Natural killer cell treated with Interleukin-12 subunit alpha and Interleukin-12 subunit beta and Interleukin-15 and Interleukin-18, amount 100 ng/mL, for 72 hours (primary cell): ENCODE measurements around the gene TRIM52. TPM values are rescaled to one million over a fixed set of nuclear protein-coding genes. Genes with fewer than 3 reads are reported as not detected.
A peak's percentile ranks its signal among the peaks of the same experiment; 100 is the strongest.
"Not testable (repeated sequence)": the region's sequence is repeated elsewhere in the genome, so short reads cannot be mapped to it uniquely, and the experiment has no call there.

Source experiments
- ATAC-seq, 2 donors: fragments of 150-1000 bp; cut with Tn5 transposase in 1 of 2; sonication (Bioruptor Pico), chemical (Tn5 transposase) in 1 of 2; 2 replicates each; pipeline ENCODE4 v1.10.0; 2021
- DNase-seq: peaks from one replicate; pipeline ENCODE4 v3.0.0; 2022; ENCODE audit warnings: low spot score
- H3K27ac Mint-ChIP-seq, 2 donors: 1 replicate in 1 of 2; 2 replicates in 1 of 2; pipeline ENCODE4 v1.8.0; 2022; ENCODE audit warnings: mixed read lengths in 2 of 2, mild to moderate bottlenecking in 1 of 2, moderate library complexity in 1 of 2
- H3K27me3 Mint-ChIP-seq, 2 donors: 1 replicate in 1 of 2; 2 replicates in 1 of 2; pipeline ENCODE4 v1.8.0; 2022; ENCODE audit warnings: mixed read lengths in 2 of 2
- H3K36me3 Mint-ChIP-seq: one replicate; pipeline ENCODE4 v1.8.0; 2022; ENCODE audit warnings: mixed read lengths
- H3K4me1 Mint-ChIP-seq, 2 donors: 1 replicate in 1 of 2; 2 replicates in 1 of 2; pipeline ENCODE4 v1.8.0; 2022; ENCODE audit warnings: low read depth in 2 of 2, mixed read lengths in 2 of 2, mild to moderate bottlenecking in 1 of 2
- H3K4me3 Mint-ChIP-seq: one replicate; pipeline ENCODE4 v1.8.0; 2022; ENCODE audit warnings: mixed read lengths
- H3K9me3 Mint-ChIP-seq: 2 replicates; pipeline ENCODE4 v1.8.0; 2022; ENCODE audit warnings: mixed read lengths
- total RNA-seq, 2 donors: library from RNA; stranded (reverse); gene quantifications; one replicate each; pipeline ENCODE4 v1.2.3, GENCODE V29; 2022

Gene TRIM52
- total RNA-seq, 2 donors from 2014 or later: 22.3 to 33.2 TPM

GRCh38 chr5:181267291-181267904 is 6.5 kb upstream of the TRIM52 start:
- H3K4me3 Mint-ChIP-seq, ATAC-seq, DNase-seq, H3K9me3 Mint-ChIP-seq, H3K27me3 Mint-ChIP-seq, H3K36me3 Mint-ChIP-seq, H3K27ac Mint-ChIP-seq: not testable (repeated sequence)
- H3K4me1 Mint-ChIP-seq: peaks cover 3 to 15% of the 10 kb centered on the region in 2 donors

GRCh38 chr5:181265092-181265671 is 4.2 kb upstream of the TRIM52 start:
- H3K36me3 Mint-ChIP-seq: peaks cover 4% of the 10 kb centered on the region
- no peaks in the 10 kb centered on the region for H3K9me3 Mint-ChIP-seq
- H3K4me1 Mint-ChIP-seq: peaks cover 12 to 23% of the 10 kb centered on the region in 2 donors
- no peaks in the 10 kb centered on the region for H3K27me3 Mint-ChIP-seq
- peak overlapping the region; percentile 41 for H3K4me3 Mint-ChIP-seq
- no peak overlapping the region for H3K27ac Mint-ChIP-seq
- DNase-seq (no peak), ATAC-seq (peak in 1 of 2 donors; percentile 34)

GRCh38 chr5:181263633-181264032 is 2.7 kb upstream of the TRIM52 start:
- Mint-ChIP-seq H3K9me3 (no peaks in the 10 kb centered on the region), H3K27ac (peak overlapping the region; percentile 2 to 38), H3K36me3 (peaks cover 10% of the 10 kb centered on the region), H3K4me1 (peaks cover 25 to 39% of the 10 kb centered on the region in 2 donors), H3K27me3 (no peaks in the 10 kb centered on the region), H3K4me3 (peak overlapping the region; percentile 100)
- no peak for DNase-seq
- ATAC-seq: no peak

GRCh38 chr5:181261320-181262049 is 542 bp upstream of the TRIM52 start:
- no peaks in the 10 kb centered on the region for H3K27me3 Mint-ChIP-seq
- peaks cover 36 to 57% of the 10 kb centered on the region in 2 donors for H3K4me1 Mint-ChIP-seq
- peak overlapping the region; percentile 100 for H3K4me3 Mint-ChIP-seq
- DNase-seq (peak; percentile 80), ATAC-seq (peak; percentile 69 to 83)
- no peaks in the 10 kb centered on the region for H3K9me3 Mint-ChIP-seq
- H3K27ac Mint-ChIP-seq: peak overlapping the region; percentile 96 to 99
- H3K36me3 Mint-ChIP-seq: peaks cover 10% of the 10 kb centered on the region

GRCh38 chr5:181259974-181260719 is 796 bp downstream of the TRIM52 start:
- Mint-ChIP-seq H3K4me1 (peaks cover 43 to 61% of the 10 kb centered on the region in 2 donors), H3K27me3 (no peaks in the 10 kb centered on the region), H3K4me3 (peak overlapping the region; percentile 100), H3K27ac (peak overlapping the region; percentile 96 to 99), H3K36me3 (peaks cover 15% of the 10 kb centered on the region), H3K9me3 (no peaks in the 10 kb centered on the region)
- no peak for DNase-seq
- no peak for ATAC-seq

- no peaks in the 10 kb centered on the region for H3K27me3 Mint-ChIP-seq
- ATAC-seq: no peak
- peak overlapping the region; percentile 96 to 99 for H3K27ac Mint-ChIP-seq
- DNase-seq: no peak
- H3K9me3 Mint-ChIP-seq: no peaks in the 10 kb centered on the region
- peaks cover 19% of the 10 kb centered on the region for H3K36me3 Mint-ChIP-seq
- H3K4me1 Mint-ChIP-seq: peaks cover 47 to 64% of the 10 kb centered on the region in 2 donors
- peak overlapping the region; percentile 100 for H3K4me3 Mint-ChIP-seq
These were observed 1.7 kb downstream of the TRIM52 start for GRCh38 chr5:181259283-181259682.

- no peaks in the 10 kb centered on the region for H3K9me3 Mint-ChIP-seq
- DNase-seq: no peak
- H3K27ac Mint-ChIP-seq: peak overlapping the region; percentile 96 to 99
- no peak for ATAC-seq
- H3K36me3 Mint-ChIP-seq: peaks cover 19% of the 10 kb centered on the region
- H3K27me3 Mint-ChIP-seq: no peaks in the 10 kb centered on the region
- peaks cover 47 to 63% of the 10 kb centered on the region in 2 donors for H3K4me1 Mint-ChIP-seq
- H3K4me3 Mint-ChIP-seq: peak overlapping the region; percentile 100
These were observed 2.4 kb downstream of the TRIM52 start for GRCh38 chr5:181258576-181258975.

GRCh38 chr5:181255836-181256578 is 4.9 kb downstream of the TRIM52 start:
- no peak for DNase-seq
- peaks cover 52 to 71% of the 10 kb centered on the region in 2 donors for H3K4me1 Mint-ChIP-seq
- no peaks in the 10 kb centered on the region for H3K27me3 Mint-ChIP-seq
- ATAC-seq: no peak
- H3K9me3 Mint-ChIP-seq: no peaks in the 10 kb centered on the region
- H3K27ac Mint-ChIP-seq: peak overlapping the region; percentile 15 to 46
- H3K4me3 Mint-ChIP-seq: peak overlapping the region; percentile 23
- H3K36me3 Mint-ChIP-seq: peaks cover 19% of the 10 kb centered on the region

- no peak overlapping the region for H3K27ac Mint-ChIP-seq
- no peaks in the 10 kb centered on the region for H3K9me3 Mint-ChIP-seq
- no peaks in the 10 kb centered on the region for H3K27me3 Mint-ChIP-seq
- H3K4me1 Mint-ChIP-seq: peaks cover 50 to 69% of the 10 kb centered on the region in 2 donors
- H3K4me3 Mint-ChIP-seq: no peak overlapping the region
- no peak for ATAC-seq
- H3K36me3 Mint-ChIP-seq: peaks cover 16% of the 10 kb centered on the region
- no peak for DNase-seq
These were observed 5.7 kb downstream of the TRIM52 start for GRCh38 chr5:181255276-181255675.

- DNase-seq (no peak), ATAC-seq (no peak)
- H3K36me3 Mint-ChIP-seq: no peaks in the 10 kb centered on the region
- no peaks in the 10 kb centered on the region for H3K9me3 Mint-ChIP-seq
- H3K27ac Mint-ChIP-seq: peak overlapping the region; percentile 100
- H3K4me3 Mint-ChIP-seq: peak overlapping the region; percentile 97
- H3K27me3 Mint-ChIP-seq: no peaks in the 10 kb centered on the region
- peaks cover 54 to 56% of the 10 kb centered on the region in 2 donors for H3K4me1 Mint-ChIP-seq
These were observed 12.7 kb downstream of the TRIM52 start for GRCh38 chr5:181248277-181248676.

- Mint-ChIP-seq H3K27me3 (no peaks in the 10 kb centered on the region), H3K36me3 (peaks cover 17% of the 10 kb centered on the region), H3K27ac (peak overlapping the region; percentile 100), H3K4me3 (peak overlapping the region; percentile 97), H3K4me1 (peaks cover 65 to 66% of the 10 kb centered on the region in 2 donors), H3K9me3 (no peaks in the 10 kb centered on the region)
- peak; percentile 91 for DNase-seq
- ATAC-seq: peak; percentile 65 to 81
These were observed 14.5 kb downstream of the TRIM52 start for GRCh38 chr5:181246276-181247049.

- ATAC-seq (no peak), DNase-seq (no peak)
- H3K36me3 Mint-ChIP-seq: peaks cover 20% of the 10 kb centered on the region
- peak overlapping the region; percentile 97 for H3K4me3 Mint-ChIP-seq
- H3K27me3 Mint-ChIP-seq: no peaks in the 10 kb centered on the region
- no peaks in the 10 kb centered on the region for H3K9me3 Mint-ChIP-seq
- H3K27ac Mint-ChIP-seq: peak overlapping the region; percentile 100
- H3K4me1 Mint-ChIP-seq: peaks cover 64 to 69% of the 10 kb centered on the region in 2 donors
These were observed 15.3 kb downstream of the TRIM52 start for GRCh38 chr5:181245427-181246275.
